GM21529 (cell line): ENCODE data around the gene ASIP.
"Not testable (repeated sequence)": the region's sequence is repeated elsewhere in the genome, so short reads cannot be mapped to it uniquely, and the experiment has no call there.

Experiments used
- ATAC-seq: cut with Tn5 transposase; IDR thresholded peaks from one replicate; pipeline ENCODE4 v1.9.1; 2021; ENCODE audit not compliant: unreplicated experiment

The ASIP gene

GRCh38 chr20:34240693-34241615, at the start of gene ASIP:
Gene ASIP, plus strand, starts transcription at chr20:34241423. Its CDS starts 18,952 bp downstream, at chr20:34260375.
- no peak for ATAC-seq

GRCh38 chr20:34193051-34193450, 48.2 kb upstream of the ASIP start:
- no peak for ATAC-seq

GRCh38 chr20:34199183-34199582, 42.0 kb upstream of the ASIP start:
- ATAC-seq: no peak

GRCh38 chr20:34200023-34200422, 41.2 kb upstream of the ASIP start:
- no peak for ATAC-seq

GRCh38 chr20:34201531-34201930, 39.7 kb upstream of the ASIP start:
- ATAC-seq: no peak

GRCh38 chr20:34205172-34205880, 35.9 kb upstream of the ASIP start:
- ATAC-seq: not testable (repeated sequence)

- no peak for ATAC-seq
Measured at GRCh38 chr20:34209111-34209510, 32.1 kb upstream of the ASIP start.

GRCh38 chr20:34210271-34210670, 31.0 kb upstream of the ASIP start:
- no peak for ATAC-seq

- no peak for ATAC-seq
Measured at GRCh38 chr20:34211591-34211990, 29.6 kb upstream of the ASIP start.

- ATAC-seq: no peak
Measured at GRCh38 chr20:34213213-34213612, 28.0 kb upstream of the ASIP start.

- ATAC-seq: no peak
Measured at GRCh38 chr20:34215711-34216381, 25.4 kb upstream of the ASIP start.

- ATAC-seq: no peak
Measured at GRCh38 chr20:34216382-34216742, 24.9 kb upstream of the ASIP start.

GRCh38 chr20:34220561-34220960, 20.7 kb upstream of the ASIP start:
- ATAC-seq: no peak

GRCh38 chr20:34222208-34222607, 19.0 kb upstream of the ASIP start:
- no peak for ATAC-seq

- not testable (repeated sequence) for ATAC-seq
Measured at GRCh38 chr20:34224251-34224650, 17.0 kb upstream of the ASIP start.

GRCh38 chr20:34231634-34232033, 9.6 kb upstream of the ASIP start:
- no peak for ATAC-seq

GRCh38 chr20:34232494-34233087, 8.6 kb upstream of the ASIP start:
- no peak for ATAC-seq

GRCh38 chr20:34233687-34234086, 7.5 kb upstream of the ASIP start:
- ATAC-seq: no peak

GRCh38 chr20:34235875-34236274, 5.3 kb upstream of the ASIP start:
- no peak for ATAC-seq

GRCh38 chr20:34237942-34238341, 3.3 kb upstream of the ASIP start:
- ATAC-seq: no peak

GRCh38 chr20:34240121-34240520, 1.1 kb upstream of the ASIP start:
- ATAC-seq: no peak
